HFFc6 (cell line): ENCODE data around the gene ST3GAL3. TPM values are rescaled to one million over a fixed set of nuclear protein-coding genes. Genes with fewer than 3 reads are reported as not detected.

ENCODE experiments used
- DNase-seq: peaks from one replicate; pipeline ENCODE4 v3.0.0-alpha.2; 2018
- H3K27ac Mint-ChIP-seq: 2 replicates; pipeline ENCODE4 v1.8.0; 2020; ENCODE audit warnings: mild to moderate bottlenecking, mixed read lengths
- H3K27me3 Mint-ChIP-seq: 2 replicates; pipeline ENCODE4 v1.8.0; 2021; ENCODE audit warnings: mild to moderate bottlenecking, moderate library complexity, mixed read lengths; ENCODE audit not compliant: insufficient read depth
- H3K36me3 Mint-ChIP-seq: 2 replicates; pipeline ENCODE4 v1.8.0; 2021; ENCODE audit warnings: low read depth, mixed read lengths
- H3K4me1 Mint-ChIP-seq: 2 replicates; pipeline ENCODE4 v1.8.0; 2020; ENCODE audit warnings: low read depth, mixed read lengths
- H3K4me3 Mint-ChIP-seq: 2 replicates; pipeline ENCODE4 v1.8.0; 2020; ENCODE audit warnings: mild to moderate bottlenecking, moderate library complexity, mixed read lengths
- H3K9me3 Mint-ChIP-seq: 2 replicates; pipeline ENCODE4 v1.8.0; 2020; ENCODE audit warnings: mild to moderate bottlenecking, mixed read lengths
- total RNA-seq, 6 experiments: library from RNA; stranded (reverse); fragmentation: NEBNext Ultra II Directional; extraction: Animal tissue kit (Norgen Biotek cat#: 25700); gene quantifications; 2 replicates in 1 of 6; 3 replicates in 5 of 6; pipeline ENCODE4 v1.2.3, GENCODE V29; 2021
- TF ChIP-seq, protein P1 (sequence below): fragments of 200-600 bp; sonication (generic); IDR thresholded peaks from 2 replicates; pipeline ENCODE4 v1.5.0; 2021; ENCODE audit warnings: antibody characterized with exemption, mild to moderate bottlenecking

ST3GAL3 gene
- total RNA-seq, 6 experiments from 2014 or later = 15.2 to 22.3 (median 18.0) TPM

DNA sequence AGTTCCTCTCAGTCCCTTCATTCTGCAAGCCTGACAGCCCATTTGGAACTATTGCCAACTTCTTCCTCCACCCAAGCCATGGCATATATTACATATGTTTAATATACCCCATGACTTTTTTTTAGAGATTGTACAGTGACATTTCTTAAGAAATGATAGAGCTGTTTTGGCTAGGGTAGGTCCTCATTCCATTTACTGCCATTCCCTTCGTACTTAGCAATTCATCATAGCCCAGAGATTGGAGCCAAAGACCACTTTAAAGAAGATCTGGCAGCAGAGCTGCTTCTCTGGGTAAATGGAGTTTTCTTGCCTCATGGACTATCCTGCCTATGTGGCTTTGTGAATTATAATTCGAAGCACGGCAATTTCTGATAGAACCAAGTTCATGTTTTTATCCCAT lies 93.4 kb downstream of the ST3GAL3 start:
- no peaks in the 10 kb centered on the region for H3K9me3 Mint-ChIP-seq
- TF ChIP-seq, protein P1, sequence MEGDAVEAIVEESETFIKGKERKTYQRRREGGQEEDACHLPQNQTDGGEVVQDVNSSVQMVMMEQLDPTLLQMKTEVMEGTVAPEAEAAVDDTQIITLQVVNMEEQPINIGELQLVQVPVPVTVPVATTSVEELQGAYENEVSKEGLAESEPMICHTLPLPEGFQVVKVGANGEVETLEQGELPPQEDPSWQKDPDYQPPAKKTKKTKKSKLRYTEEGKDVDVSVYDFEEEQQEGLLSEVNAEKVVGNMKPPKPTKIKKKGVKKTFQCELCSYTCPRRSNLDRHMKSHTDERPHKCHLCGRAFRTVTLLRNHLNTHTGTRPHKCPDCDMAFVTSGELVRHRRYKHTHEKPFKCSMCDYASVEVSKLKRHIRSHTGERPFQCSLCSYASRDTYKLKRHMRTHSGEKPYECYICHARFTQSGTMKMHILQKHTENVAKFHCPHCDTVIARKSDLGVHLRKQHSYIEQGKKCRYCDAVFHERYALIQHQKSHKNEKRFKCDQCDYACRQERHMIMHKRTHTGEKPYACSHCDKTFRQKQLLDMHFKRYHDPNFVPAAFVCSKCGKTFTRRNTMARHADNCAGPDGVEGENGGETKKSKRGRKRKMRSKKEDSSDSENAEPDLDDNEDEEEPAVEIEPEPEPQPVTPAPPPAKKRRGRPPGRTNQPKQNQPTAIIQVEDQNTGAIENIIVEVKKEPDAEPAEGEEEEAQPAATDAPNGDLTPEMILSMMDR = no peak
- DNase-seq = no peak
- H3K4me1 Mint-ChIP-seq = peaks cover 29% of the 10 kb centered on the region
- no peaks in the 10 kb centered on the region for H3K27me3 Mint-ChIP-seq
- H3K4me3 Mint-ChIP-seq = no peak overlapping the region
- H3K36me3 Mint-ChIP-seq = peaks cover 26% of the 10 kb centered on the region
- H3K27ac Mint-ChIP-seq = peak overlapping the region; percentile 86

DNA sequence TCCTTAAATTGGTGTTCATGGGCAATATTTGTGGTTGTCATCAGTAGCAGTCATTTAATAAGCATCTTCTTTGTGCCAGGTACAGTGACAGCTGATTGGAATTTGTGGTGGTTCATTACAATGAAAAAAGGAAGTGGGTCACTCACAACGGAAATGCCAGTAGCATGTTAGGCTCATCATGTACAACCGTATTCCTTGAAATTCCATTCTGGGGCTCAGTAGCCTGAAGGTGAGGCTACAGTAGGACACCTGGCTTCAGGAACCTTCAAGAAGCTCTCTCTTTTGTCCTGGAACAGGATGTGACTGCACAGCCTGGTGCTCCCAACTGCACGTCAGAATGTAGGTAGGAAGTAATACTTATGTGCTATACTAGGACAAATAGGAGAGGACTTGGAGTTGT lies 93.9 kb downstream of the ST3GAL3 start:
- 0 out of 2 replicates have a peak overlapping the region, but pooled peaks have one; percentile 86 for H3K27ac Mint-ChIP-seq
- no peaks in the 10 kb centered on the region for H3K27me3 Mint-ChIP-seq
- H3K36me3 Mint-ChIP-seq = peaks cover 24% of the 10 kb centered on the region
- no peak for DNase-seq
- H3K4me1 Mint-ChIP-seq = peaks cover 24% of the 10 kb centered on the region
- no peaks in the 10 kb centered on the region for H3K9me3 Mint-ChIP-seq
- TF ChIP-seq, protein P1 = no peak
- no peak overlapping the region for H3K4me3 Mint-ChIP-seq

DNA sequence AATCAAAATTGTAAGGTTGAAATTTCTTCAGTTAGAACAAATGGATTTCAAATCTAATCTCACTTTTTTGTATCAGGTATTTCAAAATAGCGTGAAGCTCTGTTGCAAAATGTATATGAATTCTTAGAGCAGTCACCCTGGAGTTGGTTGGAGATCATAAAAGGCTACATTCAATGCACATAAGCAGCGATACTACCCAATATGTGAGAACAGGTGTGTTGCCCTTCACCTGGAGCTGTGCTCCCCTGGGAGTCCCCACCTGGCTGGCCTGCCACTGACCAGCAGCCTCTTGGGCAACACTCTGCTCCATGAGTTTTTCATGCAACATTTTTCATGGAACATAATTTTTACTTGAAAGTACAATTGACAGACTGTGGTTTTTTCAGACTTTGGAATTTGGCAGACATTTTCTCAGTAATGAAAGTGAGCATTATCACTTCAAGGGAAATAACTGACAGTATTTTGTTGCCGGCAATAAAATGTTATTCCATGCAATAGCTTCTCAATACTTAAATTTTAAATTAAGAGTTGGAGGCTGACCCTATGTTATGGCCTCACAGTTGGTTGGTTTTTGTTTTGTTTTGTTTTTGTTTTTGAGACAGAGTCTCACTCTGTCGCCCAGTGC lies 95.1 kb downstream of the ST3GAL3 start:
- H3K36me3 Mint-ChIP-seq = peaks cover 19% of the 10 kb centered on the region
- peaks cover 21% of the 10 kb centered on the region for H3K4me1 Mint-ChIP-seq
- TF ChIP-seq, protein P1 = no peak
- no peak for DNase-seq
- no peaks in the 10 kb centered on the region for H3K27me3 Mint-ChIP-seq
- no peak overlapping the region for H3K4me3 Mint-ChIP-seq
- peaks cover under 1% of the 10 kb centered on the region; the same call in 1 of the 2 replicates for H3K9me3 Mint-ChIP-seq
- H3K27ac Mint-ChIP-seq = no peak overlapping the region

DNA sequence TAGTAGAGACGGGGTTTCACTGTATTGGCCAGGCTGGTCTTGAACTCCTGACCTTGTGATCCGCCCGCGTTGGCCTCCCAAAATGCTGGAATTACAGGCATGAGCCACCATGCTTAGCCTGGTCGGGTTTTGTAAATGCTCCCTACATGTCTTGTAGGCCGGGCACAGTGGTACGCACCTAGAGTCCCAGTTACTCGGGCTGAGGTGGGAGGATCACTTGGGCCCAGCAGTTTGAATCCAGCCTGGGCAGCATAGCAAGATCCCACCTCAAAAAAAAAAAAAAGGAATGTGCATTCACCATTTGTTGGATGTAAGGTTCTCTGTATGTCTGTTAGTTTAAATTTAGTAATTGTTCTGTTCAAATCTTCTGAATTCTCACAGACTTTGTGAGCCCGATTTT lies 95.8 kb downstream of the ST3GAL3 start:
- TF ChIP-seq, protein P1 = no peak
- H3K4me1 Mint-ChIP-seq = peaks cover 21% of the 10 kb centered on the region
- H3K27ac Mint-ChIP-seq = no peak overlapping the region

DNA sequence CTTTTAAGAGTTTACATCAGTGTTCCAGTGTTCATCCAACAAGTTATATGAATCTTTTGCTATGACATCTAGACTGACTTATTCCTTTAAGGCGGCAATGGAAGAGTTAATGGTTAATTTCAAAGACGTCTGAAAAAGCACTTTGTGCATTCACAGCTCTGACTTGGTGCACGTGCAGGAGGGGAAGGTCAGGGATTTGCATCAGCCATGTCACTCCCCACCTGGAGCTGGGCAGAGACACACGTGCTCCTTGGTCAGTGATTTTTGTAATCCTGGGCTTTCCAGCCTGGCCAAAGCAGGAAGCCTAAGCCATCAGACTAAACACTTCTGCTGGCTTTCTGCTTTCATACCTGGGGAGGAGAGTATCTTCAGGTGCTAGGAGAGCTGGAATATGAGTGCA lies 96.3 kb downstream of the ST3GAL3 start:
- no peak overlapping the region for H3K4me3 Mint-ChIP-seq
- no peak for DNase-seq
- H3K27me3 Mint-ChIP-seq = no peaks in the 10 kb centered on the region
- no peak overlapping the region for H3K27ac Mint-ChIP-seq
- peaks cover 11% of the 10 kb centered on the region for H3K9me3 Mint-ChIP-seq
- H3K36me3 Mint-ChIP-seq = peaks cover 27% of the 10 kb centered on the region
- H3K4me1 Mint-ChIP-seq = peaks cover 21% of the 10 kb centered on the region
- TF ChIP-seq, protein P1 = no peak

More for the DNA sequence above, 95.8 kb downstream of the ST3GAL3 start:
- Mint-ChIP-seq H3K36me3 (peaks cover 22% of the 10 kb centered on the region), H3K27me3 (no peaks in the 10 kb centered on the region), H3K9me3 (peaks cover 5% of the 10 kb centered on the region; the same call in 1 of the 2 replicates), H3K4me3 (no peak overlapping the region)
- DNase-seq = no peak
